COR-L47 (cell line): Measurements from ENCODE around the gene TMEM263.
"Not testable (repeated sequence)": the region's sequence is repeated elsewhere in the genome, so short reads cannot be mapped to it uniquely, and the experiment has no call there.

Source experiments
- DNase-seq: peaks from one replicate; lab custom pipeline; 2025; lab: John Stamatoyannopoulos, UW

The TMEM263 gene

DNA sequence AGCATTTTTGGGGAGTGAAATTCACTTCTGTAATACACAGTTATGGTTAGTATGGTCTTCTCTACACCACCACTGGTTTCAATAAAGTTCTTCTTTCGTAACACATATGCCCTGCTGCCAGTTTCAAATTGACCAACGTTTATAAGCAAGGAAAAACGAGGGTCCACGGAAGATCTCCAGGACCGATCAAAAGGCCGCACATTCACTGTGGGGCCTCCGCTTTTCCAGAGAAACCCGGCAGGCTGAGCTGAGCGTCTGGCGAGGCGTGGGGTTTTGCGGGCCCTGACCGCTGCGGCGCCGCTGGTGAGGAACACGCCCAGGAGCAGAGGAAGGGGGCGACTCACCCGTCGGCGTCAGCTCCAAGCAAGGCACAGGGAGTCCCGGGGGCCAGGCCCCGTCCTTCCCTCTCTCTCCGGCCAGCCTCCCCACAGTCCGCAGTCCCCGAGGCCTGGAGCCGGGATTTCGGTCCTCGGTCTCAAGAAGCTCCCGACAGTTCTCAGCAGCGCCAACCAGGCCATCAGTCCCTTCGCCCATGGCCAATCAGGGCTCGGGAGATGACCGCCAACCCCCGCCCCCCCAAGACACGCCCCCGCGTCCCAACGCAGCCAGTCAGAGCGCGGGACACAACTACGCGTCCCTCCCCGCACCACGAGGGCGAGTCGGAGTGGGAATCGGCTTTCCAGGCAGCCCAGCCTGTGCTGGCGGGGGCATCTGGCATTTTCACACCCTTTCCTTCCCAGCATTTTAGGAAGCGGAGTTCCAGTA lies 31.1 kb downstream of the TMEM263 start, which contains the start of gene MTERF2:
TSS of gene MTERF2 (minus strand) at position 522 of the 765 bp plus-strand sequence. CDS start 8,432 bp downstream, outside the sequence.
- peak; percentile 91 for DNase-seq

DNA sequence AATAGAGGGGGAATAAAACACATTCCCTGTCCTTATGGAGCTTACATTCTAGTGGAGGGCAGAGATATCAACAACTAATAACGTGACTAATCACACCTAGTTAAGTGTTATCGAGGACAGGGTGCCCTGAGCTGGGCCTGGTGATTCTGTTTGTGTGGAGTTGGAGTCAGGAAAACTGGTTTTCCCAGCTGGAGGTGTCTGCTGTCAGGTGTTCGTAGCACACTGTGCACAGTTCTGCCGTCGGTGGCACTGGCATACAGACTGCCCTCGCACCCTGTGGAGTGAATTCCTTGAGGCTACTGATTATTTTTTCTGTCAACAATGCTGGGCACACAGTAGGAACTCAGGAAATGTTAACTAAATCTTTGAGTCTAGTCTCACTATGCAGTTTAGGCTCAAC lies 32.1 kb downstream of the TMEM263 start:
- no peak for DNase-seq

DNA sequence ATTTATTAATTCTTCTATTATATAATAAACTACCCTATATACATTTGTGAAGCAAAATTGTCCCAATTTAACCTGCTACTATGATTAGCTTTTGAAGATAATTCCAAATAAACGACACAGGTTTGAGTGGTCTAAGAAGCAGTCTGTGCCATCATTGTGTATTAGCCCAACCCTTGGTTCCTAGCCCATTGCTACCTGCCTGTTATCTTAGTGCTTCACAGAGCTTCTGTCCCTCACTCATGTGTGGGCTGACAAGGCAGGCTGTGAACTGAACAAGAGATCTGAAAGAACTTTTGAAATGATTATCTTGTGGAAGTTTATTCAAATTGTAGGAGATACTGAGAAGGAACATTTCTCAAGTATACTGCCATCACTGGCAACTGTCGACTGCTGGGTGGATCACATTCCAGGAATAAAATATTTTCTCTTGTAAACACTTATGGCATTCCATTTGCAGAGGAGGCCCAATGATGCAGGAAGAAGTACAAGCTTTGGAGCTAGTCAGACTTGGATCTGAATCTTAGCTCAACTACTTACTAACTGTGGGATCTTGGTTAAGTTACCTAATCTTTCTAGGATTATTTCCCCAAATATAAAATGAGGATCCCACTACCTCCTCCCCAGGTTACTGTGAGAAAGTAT lies 39.0 kb downstream of the TMEM263 start:
- no peak for DNase-seq

DNA sequence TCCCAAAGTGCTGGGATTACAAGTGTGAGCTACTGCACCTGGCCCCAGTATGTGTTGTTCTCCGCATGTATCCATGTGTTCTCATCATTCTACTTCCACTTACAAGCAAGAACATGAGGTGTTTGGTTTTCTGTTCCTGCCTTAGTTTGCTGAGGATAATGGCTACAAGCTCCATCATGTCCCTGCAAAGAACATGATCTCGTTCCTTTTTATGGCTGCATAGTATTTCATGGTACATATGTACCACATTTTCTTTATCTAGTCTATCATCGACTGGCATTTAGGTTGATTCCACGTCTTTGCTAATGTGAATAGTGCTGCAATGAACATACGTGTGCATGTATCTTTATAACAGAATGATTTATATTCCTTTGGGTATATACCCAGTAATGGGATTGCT lies 40.4 kb downstream of the TMEM263 start:
- not testable (repeated sequence) for DNase-seq

DNA sequence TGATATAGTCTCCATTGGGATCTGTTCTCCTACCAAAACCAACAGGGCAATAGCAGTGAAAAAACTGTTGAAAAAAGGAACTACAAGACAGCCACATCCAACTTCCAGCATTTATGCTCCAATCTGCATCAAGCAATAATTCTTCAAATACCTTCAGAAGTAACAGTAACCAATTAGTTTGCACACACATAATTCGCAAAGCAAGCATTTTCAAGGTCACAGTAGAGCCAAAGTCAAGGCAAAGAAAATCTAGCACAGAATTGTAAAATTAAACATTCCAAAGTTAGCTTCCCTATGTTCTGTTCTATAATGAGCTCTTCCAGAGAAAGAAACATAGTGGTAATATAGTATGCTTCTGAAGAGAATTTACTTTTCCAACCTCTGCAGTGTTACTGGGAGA lies 42.2 kb downstream of the TMEM263 start:
- DNase-seq = no peak

DNA sequence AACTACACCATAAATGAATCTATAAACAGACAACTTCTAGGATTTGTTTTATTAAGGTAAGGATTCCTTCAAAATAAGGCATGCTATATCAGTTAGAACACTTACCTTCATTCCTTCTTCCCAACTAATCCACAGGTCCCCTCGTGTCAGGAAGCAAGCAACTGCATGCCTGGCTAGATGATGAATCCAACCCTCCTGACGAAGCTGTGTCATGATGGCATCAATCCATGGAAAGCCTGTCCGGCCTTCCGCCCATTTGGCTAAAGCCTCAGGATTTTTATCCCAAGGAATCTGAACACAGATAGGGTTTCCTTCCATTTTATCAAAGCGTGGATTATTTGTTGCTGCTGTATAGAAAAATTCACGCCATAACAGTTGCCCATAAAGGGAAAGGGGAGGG lies 43.7 kb downstream of the TMEM263 start:
- no peak for DNase-seq

DNA sequence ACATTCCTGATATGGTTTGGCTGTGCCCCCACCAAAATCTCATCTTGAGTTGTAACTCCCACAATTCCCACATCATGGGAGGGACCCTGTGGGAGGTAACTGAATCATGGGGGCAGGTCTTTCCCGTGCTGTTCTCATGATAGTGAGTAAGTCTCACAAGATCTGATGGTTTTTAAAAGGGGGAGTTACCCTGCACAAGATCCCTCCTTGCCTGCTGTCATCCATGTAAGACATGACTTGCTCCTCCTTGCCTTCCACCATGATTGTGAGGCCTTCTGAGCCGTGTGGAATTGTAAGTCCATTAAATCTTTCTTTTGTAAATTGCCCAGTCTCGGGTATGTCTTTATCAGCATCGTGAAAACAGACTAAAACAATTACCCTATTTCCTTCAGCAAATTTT lies 47.0 kb downstream of the TMEM263 start:
- not testable (repeated sequence) for DNase-seq

DNA sequence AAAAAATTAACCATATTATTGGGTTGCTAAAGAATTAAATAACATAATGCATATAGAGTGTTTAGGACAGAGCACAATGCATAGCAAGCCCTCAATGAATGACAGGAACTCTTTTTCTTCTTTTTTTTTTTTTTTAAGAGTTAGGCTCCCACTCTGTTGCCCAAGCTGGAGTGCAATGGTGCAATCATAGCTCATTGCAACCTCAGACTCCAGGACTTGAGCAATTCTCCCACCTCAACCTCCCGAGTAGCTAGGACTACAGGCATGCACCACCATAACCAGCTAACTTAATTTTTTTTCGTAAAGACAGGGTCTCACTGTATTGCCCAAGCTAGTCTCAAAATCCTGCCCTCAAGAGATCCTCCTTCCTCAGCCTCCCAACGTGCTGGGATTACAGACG lies 51.7 kb downstream of the TMEM263 start:
- DNase-seq = no peak

DNA sequence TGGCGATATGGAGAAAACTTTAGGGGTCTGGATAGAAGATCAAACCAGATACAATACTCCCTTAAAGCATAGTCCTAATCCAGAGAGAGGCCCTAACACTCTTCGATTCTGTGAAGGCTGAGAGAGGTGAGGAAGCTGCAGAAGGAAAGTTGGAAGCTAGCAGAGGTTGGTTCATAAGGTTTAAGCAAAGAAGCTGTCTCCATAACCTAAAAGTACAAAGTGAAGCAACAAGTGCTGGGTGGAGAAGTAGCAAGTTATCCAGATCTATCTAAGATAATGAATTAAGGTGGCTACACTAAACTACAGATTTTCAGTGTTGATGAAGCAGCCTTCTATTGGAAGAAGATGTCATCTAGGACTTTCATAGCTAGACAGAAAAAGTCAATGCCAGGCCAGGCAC lies 55.8 kb downstream of the TMEM263 start:
- no peak for DNase-seq

DNA sequence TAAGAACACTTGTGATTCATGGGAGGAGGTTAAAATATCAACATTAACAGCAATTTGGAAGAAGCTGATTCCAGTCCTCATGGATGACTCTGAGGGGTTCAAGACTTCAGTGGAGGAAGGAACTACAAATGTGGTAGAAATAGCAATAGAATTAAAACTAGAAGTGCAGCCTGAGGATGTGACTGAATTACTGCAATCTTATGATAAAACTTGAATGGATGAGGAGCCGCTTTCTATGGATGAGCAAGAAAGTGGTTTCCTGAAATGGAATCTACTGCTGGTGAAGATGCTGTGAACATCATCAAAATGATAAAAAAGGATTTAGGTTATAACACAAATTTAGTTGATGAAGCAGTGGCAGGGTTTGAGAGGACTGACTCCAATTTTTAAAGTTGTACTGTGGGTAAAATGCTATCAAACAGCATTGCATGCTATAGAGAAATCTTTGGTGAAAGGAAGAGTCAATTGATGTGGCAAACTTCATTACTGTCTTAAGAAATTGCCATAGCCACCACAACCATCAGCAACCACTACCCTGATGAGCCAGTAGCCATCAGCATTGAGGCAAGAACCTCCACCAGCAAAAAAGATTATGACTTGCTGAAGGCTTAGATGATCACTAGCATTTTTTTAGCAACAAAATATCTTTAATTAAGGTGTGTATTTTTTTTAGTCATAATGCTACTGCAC lies 57.2 kb downstream of the TMEM263 start:
- no peak for DNase-seq

DNA sequence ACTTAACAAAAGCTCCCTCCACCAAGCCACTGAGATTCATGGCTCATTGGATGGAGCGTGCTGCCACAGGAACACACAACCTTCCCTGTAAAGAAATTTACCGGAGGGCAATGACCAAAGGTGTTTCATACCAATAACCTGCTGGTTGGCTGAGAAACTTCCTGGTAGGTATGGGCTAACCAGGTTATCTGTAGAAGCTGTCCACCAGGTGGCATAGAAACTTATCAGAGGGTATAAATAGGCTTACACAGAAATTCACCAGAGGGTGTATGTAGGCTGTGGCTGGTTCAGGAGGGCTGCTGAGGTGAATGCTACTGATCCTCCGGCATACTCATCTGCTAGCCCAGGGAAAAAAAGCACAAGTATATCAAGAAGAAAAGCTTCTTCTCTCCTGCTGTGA lies 58.3 kb downstream of the TMEM263 start:
- peak; percentile 17 for DNase-seq

DNA sequence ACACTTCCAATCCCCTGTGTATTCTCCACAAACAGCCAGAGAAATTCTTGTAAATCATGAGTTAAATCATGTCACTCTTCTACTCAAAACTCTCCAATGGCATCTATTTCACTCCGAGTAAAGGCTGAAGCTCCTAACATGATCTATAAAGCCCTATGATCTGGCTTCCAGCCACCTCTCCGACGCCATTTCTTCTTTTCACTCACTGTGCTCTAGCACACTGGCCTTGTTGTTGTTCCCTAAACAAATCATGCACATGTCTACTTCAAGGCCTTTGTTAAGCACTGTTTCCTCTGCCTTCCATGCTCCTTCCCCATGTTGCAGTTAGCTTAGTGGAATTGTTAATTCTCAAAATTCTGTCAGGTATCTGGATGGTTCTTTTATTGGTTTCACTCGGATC lies 61.3 kb downstream of the TMEM263 start:
- DNase-seq = no peak

DNA sequence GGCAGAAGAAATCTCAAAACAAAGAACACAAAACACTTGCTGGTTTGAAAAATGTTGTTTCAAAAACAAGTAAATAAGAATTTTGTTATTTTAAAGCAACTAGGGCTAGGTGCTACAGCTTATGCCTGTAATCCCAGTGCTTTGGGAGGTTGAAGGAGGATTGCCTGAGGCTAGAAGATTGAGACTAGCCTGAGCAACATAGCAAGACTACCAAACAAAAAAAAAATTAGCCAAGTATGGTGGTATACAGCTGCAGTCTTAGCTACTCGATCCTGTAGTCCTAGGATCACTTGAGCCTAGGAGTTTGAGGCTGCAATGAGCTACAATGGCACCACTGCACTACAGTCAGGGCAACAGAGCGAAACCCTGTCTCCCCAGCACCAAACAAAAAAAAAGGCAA lies 63.8 kb downstream of the TMEM263 start:
- DNase-seq = no peak
